Stimulated activated naive CD8-positive, alpha-beta T cell treated with anti-CD3 and anti-CD28 coated beads, Interleukin-15, Interleukin-2, amounts not matched to agents 100 ng/mL and 50 ng/mL, for 24 hours (primary cell): ENCODE measurements around the gene NUP93.
"Not testable (repeated sequence)": the region's sequence is repeated elsewhere in the genome, so short reads cannot be mapped to it uniquely, and the experiment has no call there.

Experiments
- H3K27ac Mint-ChIP-seq: one replicate; pipeline ENCODE4 v1.8.0; 2021; ENCODE audit warnings: mild to moderate bottlenecking, mixed read lengths
- H3K27me3 Mint-ChIP-seq: one replicate; pipeline ENCODE4 v1.8.0; 2021; ENCODE audit warnings: mixed read lengths
- H3K36me3 Mint-ChIP-seq: one replicate; pipeline ENCODE4 v1.8.0; 2021; ENCODE audit warnings: low read depth, mixed read lengths
- H3K4me1 Mint-ChIP-seq: one replicate; pipeline ENCODE4 v1.8.0; 2021; ENCODE audit warnings: low read depth, mixed read lengths
- H3K4me3 Mint-ChIP-seq: one replicate; pipeline ENCODE4 v1.8.0; 2021; ENCODE audit warnings: mild to moderate bottlenecking, mixed read lengths
- H3K9me3 Mint-ChIP-seq: one replicate; pipeline ENCODE4 v1.8.0; 2021; ENCODE audit warnings: mixed read lengths

The NUP93 gene

DNA sequence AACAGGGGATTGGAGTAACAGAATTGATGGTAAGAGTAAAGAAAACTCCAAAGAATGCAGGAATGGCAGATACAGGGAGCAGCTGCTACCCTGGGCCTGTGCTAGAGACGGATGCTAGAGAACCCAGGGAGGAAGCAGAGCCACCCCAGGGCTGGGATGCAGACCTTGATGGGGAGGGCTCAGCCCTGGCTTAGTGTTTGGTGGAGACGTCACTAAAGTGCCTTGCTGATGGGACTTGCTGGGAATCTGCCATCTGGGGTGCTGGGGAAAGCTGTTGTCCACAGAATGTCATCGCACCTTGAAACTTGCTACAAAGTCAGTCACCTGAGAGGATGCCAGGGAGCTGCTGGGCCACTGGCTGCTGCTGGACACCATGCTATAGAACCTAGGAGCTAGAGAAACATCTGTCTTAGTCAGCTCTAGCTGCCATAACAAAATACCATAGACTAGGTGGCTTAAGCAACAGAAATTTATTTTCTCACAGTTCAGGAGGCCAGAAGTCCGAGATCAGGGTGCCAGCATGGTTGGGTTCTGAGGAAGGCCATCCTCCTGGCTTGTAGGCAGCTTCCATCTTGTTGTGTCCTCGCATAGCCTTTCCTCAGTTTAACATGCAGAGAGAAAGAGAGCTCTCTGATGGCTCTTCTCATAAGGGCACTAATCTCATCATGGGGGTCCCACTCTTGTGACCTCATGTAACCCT, 32.3 kb upstream of the NUP93 start:
- Mint-ChIP-seq H3K9me3 (no peaks in the 10 kb centered on the region), H3K4me3 (no peak overlapping the region), H3K4me1 (peaks cover 7% of the 10 kb centered on the region), H3K27ac (no peak overlapping the region), H3K27me3 (no peaks in the 10 kb centered on the region), H3K36me3 (no peaks in the 10 kb centered on the region)

DNA sequence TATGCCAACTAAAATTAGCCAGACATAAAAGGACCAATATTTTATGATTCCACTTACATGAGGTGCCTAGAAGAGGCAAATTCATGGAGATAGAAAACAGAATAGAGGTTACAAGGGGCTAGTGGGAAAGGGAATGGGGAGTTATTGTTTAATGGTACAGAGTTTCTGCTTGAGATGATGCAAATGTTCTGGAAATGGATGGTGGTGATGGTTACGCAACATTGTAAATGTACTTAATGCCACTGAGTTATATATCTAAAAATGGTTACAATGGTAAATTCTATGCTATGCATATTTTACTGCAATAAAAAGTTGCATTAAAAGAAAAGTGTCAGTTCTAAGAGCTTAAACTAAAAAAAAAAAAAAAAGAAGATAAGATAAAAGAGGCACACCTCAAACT, 29.7 kb upstream of the NUP93 start:
- Mint-ChIP-seq H3K4me1 (peaks cover 7% of the 10 kb centered on the region), H3K27ac (no peak overlapping the region), H3K4me3 (no peak overlapping the region), H3K9me3 (no peaks in the 10 kb centered on the region), H3K36me3 (no peaks in the 10 kb centered on the region), H3K27me3 (no peaks in the 10 kb centered on the region)

DNA sequence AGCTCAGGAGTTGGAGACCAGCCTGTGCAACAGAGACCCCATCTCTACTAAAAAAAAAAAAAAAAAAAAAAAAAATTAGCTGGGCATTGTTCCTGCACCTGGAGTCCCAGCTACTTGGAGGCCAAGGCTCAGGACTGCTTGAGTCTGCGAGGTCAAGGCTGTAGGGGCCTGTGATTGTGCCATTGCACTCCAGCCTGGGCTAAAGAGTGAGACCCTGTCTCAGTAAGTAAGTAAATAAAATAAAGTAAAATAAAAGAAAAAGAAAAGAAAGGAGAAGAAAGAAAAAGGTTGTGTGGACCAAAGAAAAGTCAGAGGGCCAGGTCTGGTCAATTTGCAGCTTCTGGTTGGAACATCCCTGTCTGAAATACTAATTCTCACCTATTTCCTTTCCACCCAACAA, 29.3 kb upstream of the NUP93 start:
- no peaks in the 10 kb centered on the region for H3K27me3 Mint-ChIP-seq
- no peaks in the 10 kb centered on the region for H3K36me3 Mint-ChIP-seq
- no peak overlapping the region for H3K4me3 Mint-ChIP-seq
- H3K4me1 Mint-ChIP-seq: peaks cover 7% of the 10 kb centered on the region
- no peaks in the 10 kb centered on the region for H3K9me3 Mint-ChIP-seq
- H3K27ac Mint-ChIP-seq: no peak overlapping the region

DNA sequence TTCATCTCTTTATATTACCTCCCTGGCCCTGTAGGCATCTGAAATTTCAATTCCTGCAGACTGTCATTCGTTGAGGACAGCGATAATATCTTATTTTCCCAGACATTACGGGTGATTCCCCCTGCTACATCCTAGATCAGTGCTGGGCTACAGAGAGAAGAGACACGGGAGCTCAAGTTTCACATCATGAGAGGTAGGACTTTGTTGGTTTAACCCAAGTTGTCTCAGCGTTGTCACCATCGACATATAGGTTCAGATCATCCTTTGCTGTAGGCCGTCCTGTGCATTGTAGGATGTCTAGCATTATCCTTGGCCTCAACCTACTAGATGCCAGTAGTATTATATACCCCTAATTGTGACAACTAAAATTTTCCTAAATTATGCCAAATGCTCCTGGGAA, 28.4 kb upstream of the NUP93 start:
- H3K4me1 Mint-ChIP-seq: peaks cover 7% of the 10 kb centered on the region
- H3K27me3 Mint-ChIP-seq: no peaks in the 10 kb centered on the region
- H3K4me3 Mint-ChIP-seq: no peak overlapping the region
- H3K9me3 Mint-ChIP-seq: no peaks in the 10 kb centered on the region
- no peak overlapping the region for H3K27ac Mint-ChIP-seq
- H3K36me3 Mint-ChIP-seq: no peaks in the 10 kb centered on the region

DNA sequence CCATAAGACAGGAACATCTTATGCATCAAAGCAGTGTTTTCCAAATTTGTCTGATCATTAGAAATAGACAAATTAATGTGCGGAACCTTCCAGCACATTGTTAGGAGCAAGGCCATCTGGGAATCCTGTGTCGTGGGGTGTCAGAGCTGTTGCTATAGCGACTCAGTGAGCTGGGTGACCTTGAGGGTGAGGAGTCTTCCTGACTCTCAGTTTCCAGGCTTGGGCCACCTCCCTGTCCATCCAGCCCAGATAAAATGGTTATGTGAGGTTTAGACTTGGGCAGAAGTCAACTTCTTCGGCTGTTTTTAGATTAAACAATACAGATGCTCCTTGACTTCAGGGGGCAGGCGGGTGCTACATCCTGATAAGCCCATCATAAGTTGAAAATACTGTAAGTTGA, 27.1 kb upstream of the NUP93 start:
- H3K36me3 Mint-ChIP-seq: no peaks in the 10 kb centered on the region
- no peaks in the 10 kb centered on the region for H3K27me3 Mint-ChIP-seq
- H3K4me3 Mint-ChIP-seq: no peak overlapping the region
- H3K9me3 Mint-ChIP-seq: no peaks in the 10 kb centered on the region
- no peak overlapping the region for H3K27ac Mint-ChIP-seq
- H3K4me1 Mint-ChIP-seq: peaks cover 10% of the 10 kb centered on the region

DNA sequence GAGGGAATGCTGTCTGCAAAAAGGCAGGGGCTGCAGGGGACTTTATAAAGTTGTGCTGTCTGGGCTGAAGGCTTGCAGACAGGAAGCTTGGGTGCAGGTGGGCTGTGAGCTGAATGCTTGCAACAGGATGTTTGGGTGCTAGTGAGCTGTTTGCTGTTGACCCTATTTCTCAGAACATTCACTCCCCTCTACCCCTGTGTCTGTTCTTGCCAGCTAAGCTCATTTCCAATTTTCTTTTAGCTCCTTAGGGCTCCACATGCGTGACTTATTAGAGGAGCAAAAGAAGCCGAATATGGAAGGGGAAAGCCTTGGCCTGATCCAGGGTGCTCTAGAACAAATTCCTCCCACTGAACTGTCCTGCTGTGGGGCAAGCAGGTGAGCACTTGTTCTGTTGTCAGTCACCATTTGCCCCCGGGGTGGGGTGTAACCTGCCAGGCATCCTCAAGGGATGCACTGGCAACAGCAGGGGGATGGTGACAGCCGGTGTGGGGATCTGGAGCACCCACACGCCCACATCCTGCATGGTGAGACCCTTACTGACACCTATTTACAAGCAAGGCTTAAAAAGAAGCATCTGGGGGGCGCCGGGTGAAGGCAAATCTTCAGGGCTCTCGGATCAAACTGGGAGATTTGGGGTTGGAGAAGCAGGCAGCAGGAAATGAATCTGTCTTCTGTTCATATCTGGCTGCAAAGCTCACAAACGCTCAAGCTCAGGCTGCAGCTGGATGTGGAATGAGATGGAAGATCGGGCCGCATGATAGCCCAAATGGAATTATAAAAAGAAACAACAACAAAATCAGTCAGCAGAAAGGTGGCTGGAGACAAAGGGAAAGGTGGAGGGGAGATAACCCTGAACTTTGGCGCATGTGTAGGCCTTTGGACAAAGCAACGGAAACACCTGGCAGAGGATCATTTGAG, 21.1 kb upstream of the NUP93 start:
- peaks cover 36% of the 10 kb centered on the region for H3K4me1 Mint-ChIP-seq
- H3K27ac Mint-ChIP-seq: peak overlapping the region; percentile 83
- no peaks in the 10 kb centered on the region for H3K27me3 Mint-ChIP-seq
- H3K36me3 Mint-ChIP-seq: no peaks in the 10 kb centered on the region
- peak overlapping the region; percentile 73 for H3K4me3 Mint-ChIP-seq
- no peaks in the 10 kb centered on the region for H3K9me3 Mint-ChIP-seq

DNA sequence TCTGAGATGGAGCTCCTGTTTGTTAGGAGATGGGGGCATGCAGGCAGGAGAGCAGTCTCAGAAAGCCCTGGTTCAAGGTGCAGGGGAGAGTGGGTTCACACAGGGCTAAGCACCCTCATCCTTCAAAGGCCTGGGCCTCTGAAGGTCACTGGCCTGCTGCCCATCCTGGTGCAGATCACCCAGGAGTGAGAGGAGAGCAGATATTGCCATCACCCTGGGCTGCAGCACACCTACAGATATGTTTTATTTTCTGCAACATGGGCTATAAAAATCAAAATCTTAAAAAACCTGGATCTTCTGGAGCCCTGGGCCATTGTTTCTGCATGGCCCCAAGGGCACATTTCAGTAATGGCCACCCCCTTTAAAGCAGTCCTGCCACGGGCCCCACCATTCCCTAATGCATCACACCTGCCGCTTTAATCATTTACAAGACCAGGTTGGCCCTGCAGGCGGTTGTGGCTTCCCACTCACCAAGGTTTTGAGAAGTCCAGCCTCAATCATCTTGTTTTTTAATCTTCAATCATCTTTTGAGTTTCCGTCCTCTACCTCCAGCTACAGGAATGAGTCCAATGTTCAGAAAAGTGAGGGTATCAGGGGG, 20.4 kb upstream of the NUP93 start:
- Mint-ChIP-seq H3K9me3 (no peaks in the 10 kb centered on the region), H3K36me3 (no peaks in the 10 kb centered on the region), H3K27ac (peak overlapping the region; percentile 83), H3K4me1 (peaks cover 36% of the 10 kb centered on the region), H3K27me3 (no peaks in the 10 kb centered on the region), H3K4me3 (peak overlapping the region; percentile 73)

DNA sequence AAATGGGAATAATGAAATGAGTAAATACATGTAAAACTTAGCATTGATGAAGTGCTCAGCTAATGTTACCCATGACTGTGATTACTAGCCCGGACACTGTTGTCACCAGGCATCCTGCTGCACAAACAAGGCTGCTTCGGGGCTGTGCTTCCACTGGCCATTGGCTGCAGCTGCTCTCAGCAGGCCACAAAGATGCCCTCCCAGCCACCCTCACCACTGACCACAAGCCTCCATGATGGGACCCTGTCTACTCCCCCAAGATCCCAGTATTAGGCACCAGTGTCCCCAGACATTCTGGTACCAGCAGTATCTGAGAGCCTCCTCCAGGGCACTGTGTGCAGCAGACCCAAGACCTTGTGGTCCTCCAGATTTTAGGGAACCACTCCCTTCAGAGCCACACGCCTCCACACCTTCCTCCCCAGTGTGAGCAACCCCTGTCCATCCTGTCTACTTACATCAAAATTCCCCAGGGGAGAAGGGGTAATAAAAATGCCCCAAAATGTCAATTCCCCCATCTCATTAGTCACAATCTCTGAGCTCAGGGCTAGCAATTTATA, 19.7 kb upstream of the NUP93 start:
- no peaks in the 10 kb centered on the region for H3K9me3 Mint-ChIP-seq
- peaks cover 36% of the 10 kb centered on the region for H3K4me1 Mint-ChIP-seq
- H3K27me3 Mint-ChIP-seq: no peaks in the 10 kb centered on the region
- H3K4me3 Mint-ChIP-seq: no peak overlapping the region
- H3K36me3 Mint-ChIP-seq: no peaks in the 10 kb centered on the region
- peak overlapping the region; percentile 83 for H3K27ac Mint-ChIP-seq

DNA sequence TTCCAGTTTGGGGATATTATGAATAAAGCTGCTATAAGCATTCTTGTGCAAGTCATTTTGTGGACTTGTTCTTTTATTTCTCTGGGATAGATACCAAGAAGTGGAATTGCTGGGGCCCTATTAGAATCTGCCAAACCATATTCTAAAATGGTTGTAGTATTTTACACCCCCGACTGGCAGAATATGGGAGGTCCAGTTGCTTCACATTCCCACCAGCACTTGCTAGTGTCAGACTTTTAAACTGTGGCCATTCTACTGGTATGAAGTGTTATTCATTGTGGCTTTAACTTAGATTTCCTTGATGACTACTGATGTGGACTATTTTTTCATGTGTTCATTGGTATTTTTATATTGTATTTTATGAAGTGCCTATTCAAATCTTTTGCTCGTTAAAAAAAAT, 18.1 kb upstream of the NUP93 start:
- no peaks in the 10 kb centered on the region for H3K27me3 Mint-ChIP-seq
- no peaks in the 10 kb centered on the region for H3K36me3 Mint-ChIP-seq
- no peak overlapping the region for H3K27ac Mint-ChIP-seq
- no peak overlapping the region for H3K4me3 Mint-ChIP-seq
- H3K9me3 Mint-ChIP-seq: no peaks in the 10 kb centered on the region
- peaks cover 36% of the 10 kb centered on the region for H3K4me1 Mint-ChIP-seq

DNA sequence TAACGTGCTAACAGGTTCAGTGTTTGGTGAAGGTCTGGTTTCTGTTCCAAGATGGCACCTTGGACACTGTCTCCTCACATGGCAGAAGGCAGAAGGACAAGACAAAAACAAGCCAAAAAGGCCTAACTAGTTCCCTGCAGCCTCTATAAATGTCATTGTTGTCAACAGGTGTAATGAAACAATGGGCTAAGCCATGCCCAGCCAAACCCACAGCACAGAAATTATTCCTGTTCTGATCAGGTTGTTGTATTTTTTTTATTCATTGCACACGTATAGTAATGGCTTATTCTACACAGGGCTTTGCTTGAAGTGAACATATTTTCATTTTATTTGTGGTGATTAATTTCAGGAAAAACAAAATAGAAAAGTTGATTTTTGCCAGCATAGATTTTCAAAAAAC, 16.1 kb upstream of the NUP93 start:
- Mint-ChIP-seq H3K27me3 (no peaks in the 10 kb centered on the region), H3K9me3 (no peaks in the 10 kb centered on the region), H3K36me3 (no peaks in the 10 kb centered on the region), H3K27ac (no peak overlapping the region), H3K4me1 (peaks cover 26% of the 10 kb centered on the region), H3K4me3 (no peak overlapping the region)

DNA sequence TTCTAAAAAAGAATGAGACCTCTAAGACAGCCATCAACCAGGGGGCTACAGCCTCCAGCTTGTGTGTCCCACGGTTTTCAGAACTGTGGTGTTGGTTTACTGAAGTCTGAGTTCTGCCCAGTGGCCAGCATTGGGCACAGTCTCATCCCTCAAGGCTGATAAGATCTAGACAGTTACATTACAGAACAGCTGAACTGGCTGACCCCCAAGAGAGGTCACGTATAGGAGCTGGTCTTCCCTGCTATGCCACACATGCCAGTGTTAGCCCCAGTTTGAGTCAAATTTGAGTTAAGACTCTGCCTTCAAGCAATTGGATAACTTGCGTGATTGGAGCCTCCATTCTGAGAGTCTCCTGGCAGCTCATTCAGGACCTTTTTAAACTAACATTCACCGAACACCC, 14.8 kb upstream of the NUP93 start:
- Mint-ChIP-seq H3K36me3 (no peaks in the 10 kb centered on the region), H3K4me1 (peaks cover 12% of the 10 kb centered on the region), H3K9me3 (no peaks in the 10 kb centered on the region), H3K4me3 (no peak overlapping the region), H3K27me3 (no peaks in the 10 kb centered on the region), H3K27ac (no peak overlapping the region)

DNA sequence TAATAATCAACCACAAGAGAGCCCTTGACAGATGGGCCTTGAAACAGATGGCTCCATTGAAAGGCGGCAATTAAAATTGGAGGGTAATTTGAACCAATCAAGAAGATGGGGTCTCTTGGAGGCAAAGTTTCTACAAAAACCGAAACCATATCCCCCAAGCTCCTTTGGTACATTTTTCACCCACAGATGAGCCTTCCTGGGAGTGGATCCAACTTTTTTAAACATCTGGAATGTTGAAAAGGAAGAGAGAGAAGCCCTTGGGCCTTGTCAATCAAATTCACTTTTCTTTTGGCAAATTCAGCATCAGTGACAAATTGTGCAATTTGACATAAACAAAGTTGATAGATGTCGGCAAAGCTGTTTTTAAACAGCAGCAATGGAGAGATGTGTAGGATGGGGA, 13.2 kb upstream of the NUP93 start:
- H3K4me1 Mint-ChIP-seq: peaks cover under 1% of the 10 kb centered on the region
- H3K4me3 Mint-ChIP-seq: no peak overlapping the region
- no peaks in the 10 kb centered on the region for H3K27me3 Mint-ChIP-seq
- no peaks in the 10 kb centered on the region for H3K36me3 Mint-ChIP-seq
- H3K9me3 Mint-ChIP-seq: no peaks in the 10 kb centered on the region
- no peak overlapping the region for H3K27ac Mint-ChIP-seq

DNA sequence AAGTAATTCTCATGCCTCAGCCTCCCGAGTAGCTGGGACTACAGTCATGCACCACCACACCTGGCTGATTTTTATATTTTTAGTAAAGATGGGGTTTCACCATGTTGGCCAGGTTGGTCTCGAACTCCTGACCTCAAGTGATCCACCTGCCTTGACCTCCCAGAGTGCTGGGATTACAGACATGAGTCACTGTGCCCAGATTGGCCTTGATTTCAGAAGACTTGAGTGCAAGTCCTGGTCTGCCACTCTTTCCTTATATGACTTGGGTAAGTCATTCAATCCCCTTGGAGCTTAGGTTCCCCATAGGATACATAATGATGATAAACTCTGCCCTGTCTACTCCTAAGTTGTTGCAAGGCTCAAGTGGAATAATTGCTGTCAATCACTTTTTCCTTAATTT, 12.4 kb upstream of the NUP93 start:
- H3K27me3 Mint-ChIP-seq, H3K9me3 Mint-ChIP-seq, H3K36me3 Mint-ChIP-seq, H3K4me1 Mint-ChIP-seq, H3K4me3 Mint-ChIP-seq, H3K27ac Mint-ChIP-seq: not testable (repeated sequence)

DNA sequence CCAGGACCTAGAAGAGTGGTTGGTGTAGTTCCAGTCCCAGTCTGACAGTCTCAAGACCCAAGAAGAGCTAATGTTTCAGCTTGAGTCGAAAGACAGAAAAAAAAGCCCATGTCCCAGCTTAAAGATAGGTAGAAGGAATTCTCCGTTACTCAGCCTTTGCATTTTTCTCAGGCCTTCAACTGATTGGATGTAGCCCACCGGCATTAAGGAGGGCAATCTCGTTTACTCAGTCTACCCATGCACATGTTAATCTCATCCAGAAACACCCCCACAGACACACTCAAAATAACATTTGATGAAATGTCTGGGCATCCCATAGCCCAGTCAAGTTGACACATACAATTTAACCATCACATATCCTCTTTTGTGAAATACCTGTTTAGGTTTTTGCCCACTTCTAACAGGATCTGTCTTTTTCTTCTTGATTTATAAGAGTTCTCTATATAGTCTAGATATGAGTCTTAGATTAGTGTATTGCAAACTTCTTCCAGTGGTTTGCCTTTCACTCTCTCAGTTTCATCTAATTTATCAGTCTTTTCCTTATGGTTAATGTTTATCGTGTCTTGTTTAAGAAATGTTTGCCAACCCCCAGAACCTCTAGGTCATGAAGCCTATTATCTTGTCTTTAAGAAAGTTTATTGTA, 7.6 kb upstream of the NUP93 start:
- peaks cover 10% of the 10 kb centered on the region for H3K4me1 Mint-ChIP-seq
- H3K36me3 Mint-ChIP-seq: no peaks in the 10 kb centered on the region
- no peak overlapping the region for H3K27ac Mint-ChIP-seq
- H3K9me3 Mint-ChIP-seq: no peaks in the 10 kb centered on the region
- no peaks in the 10 kb centered on the region for H3K27me3 Mint-ChIP-seq
- no peak overlapping the region for H3K4me3 Mint-ChIP-seq

DNA sequence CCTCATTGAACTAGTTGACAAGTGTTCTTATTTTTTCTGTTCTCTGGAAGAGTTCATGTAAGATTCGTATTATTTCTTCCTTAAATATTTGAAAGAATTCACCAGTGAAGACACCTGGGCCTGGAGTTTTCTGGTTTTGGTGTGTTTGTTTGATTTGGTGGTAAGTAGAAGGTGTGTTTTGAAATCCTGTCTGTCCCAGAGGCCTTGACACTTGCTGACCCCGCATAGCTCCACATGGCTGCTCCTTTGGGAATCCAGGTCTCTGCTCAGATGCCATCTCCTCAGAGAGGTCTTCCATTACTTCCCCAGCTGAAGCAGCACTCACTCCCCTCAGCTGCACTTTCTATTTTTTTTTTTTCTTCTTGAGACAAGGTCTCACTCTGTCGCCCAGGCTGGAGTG, 5.7 kb upstream of the NUP93 start:
- Mint-ChIP-seq H3K36me3 (no peaks in the 10 kb centered on the region), H3K9me3 (no peaks in the 10 kb centered on the region), H3K27ac (no peak overlapping the region), H3K27me3 (no peaks in the 10 kb centered on the region), H3K4me1 (peaks cover 16% of the 10 kb centered on the region), H3K4me3 (no peak overlapping the region)
